Glomerular visceral epithelial cell (primary cell): Measurements from ENCODE around the gene FNBP1L.
"Not testable (repeated sequence)": the region's sequence is repeated elsewhere in the genome, so short reads cannot be mapped to it uniquely, and the experiment has no call there.

ENCODE experiments used
- DNase-seq: peaks from one replicate; pipeline ENCODE4 v3.0.0-alpha.2; 2016; ENCODE audit errors: extremely low spot score

FNBP1L gene

GRCh38 chr1:93532780-93533378, 85.0 kb downstream of the FNBP1L start:
- DNase-seq = no peak

- DNase-seq = no peak
These were observed 85.8 kb downstream of the FNBP1L start for GRCh38 chr1:93533677-93534076.

GRCh38 chr1:93537396-93537795, 89.5 kb downstream of the FNBP1L start:
- DNase-seq = no peak

- no peak for DNase-seq
These were observed 90.0 kb downstream of the FNBP1L start for GRCh38 chr1:93537924-93538323.

GRCh38 chr1:93541045-93541444, 93.1 kb downstream of the FNBP1L start:
- DNase-seq = no peak

- DNase-seq = no peak
These were observed 94.5 kb downstream of the FNBP1L start for GRCh38 chr1:93542398-93542797.

- no peak for DNase-seq
These were observed 98.4 kb downstream of the FNBP1L start for GRCh38 chr1:93546162-93546863.

GRCh38 chr1:93549131-93549530, 101.2 kb downstream of the FNBP1L start:
- no peak for DNase-seq

GRCh38 chr1:93549811-93550210, 101.9 kb downstream of the FNBP1L start:
- DNase-seq = no peak

GRCh38 chr1:93552741-93553455, 105.0 kb downstream of the FNBP1L start:
- DNase-seq = no peak

GRCh38 chr1:93553886-93554490, 106.1 kb downstream of the FNBP1L start:
- not testable (repeated sequence) for DNase-seq

GRCh38 chr1:93554883-93555872, 107.3 kb downstream of the FNBP1L start:
- no peak for DNase-seq

- DNase-seq = peak; percentile 36
These were observed 108.4 kb downstream of the FNBP1L start for GRCh38 chr1:93556291-93556690.

- DNase-seq = no peak
These were observed 111.1 kb downstream of the FNBP1L start for GRCh38 chr1:93559045-93559444.

GRCh38 chr1:93559695-93560094, 111.8 kb downstream of the FNBP1L start:
- DNase-seq = no peak

- no peak for DNase-seq
These were observed 117.7 kb downstream of the FNBP1L start for GRCh38 chr1:93565496-93566206.

GRCh38 chr1:93566227-93566626, 118.3 kb downstream of the FNBP1L start:
- DNase-seq = no peak

GRCh38 chr1:93567255-93567918, 119.5 kb downstream of the FNBP1L start:
- peak; percentile 34 for DNase-seq

GRCh38 chr1:93569489-93569888, 121.6 kb downstream of the FNBP1L start:
- no peak for DNase-seq
